NCI-H1436 (cell line): Measurements from ENCODE around the gene SNRPA1.

Source experiments
- DNase-seq: peaks from one replicate; lab custom pipeline; 2025; lab: John Stamatoyannopoulos, UW

SNRPA1 gene

DNA sequence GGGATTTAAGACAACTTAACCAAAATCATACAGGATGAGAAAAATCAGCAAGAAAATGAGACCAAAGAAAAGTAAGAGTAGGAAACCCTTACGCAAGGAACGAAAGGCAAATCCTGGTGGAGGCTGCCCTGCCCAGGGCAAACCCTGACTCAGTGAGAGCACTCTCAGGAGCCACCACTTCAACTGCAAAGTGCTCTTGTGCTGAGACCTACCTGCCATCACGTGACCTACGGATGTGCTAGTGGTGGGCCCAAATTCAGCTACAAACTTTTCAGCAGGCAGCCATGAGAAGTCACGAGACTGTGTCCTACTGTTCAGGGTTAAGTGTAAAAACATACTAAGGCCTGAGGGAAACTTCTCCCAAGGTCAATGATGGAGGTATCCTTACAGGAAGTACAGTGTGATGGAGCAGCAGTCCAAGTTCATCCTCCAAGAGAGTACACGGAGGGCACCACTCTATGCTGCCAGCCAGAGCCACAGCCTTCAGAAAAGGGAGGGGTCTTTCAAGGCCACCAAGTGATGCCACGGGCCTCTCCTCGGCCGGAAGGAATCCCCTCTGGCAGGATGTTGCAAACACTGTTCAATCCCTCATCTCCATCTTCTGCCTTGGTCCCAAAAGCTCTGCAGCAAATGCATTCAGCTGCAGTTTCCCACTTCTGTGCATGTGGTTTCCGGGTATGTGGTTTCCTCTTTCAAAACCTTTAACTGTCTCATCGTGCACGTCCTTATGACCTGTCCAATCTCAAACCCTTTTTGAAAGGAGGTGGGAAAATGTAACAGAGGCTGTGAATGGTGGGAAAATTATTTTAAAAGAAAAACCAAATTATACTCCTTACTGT, 52.7 kb downstream of the SNRPA1 start:
- no peak for DNase-seq

DNA sequence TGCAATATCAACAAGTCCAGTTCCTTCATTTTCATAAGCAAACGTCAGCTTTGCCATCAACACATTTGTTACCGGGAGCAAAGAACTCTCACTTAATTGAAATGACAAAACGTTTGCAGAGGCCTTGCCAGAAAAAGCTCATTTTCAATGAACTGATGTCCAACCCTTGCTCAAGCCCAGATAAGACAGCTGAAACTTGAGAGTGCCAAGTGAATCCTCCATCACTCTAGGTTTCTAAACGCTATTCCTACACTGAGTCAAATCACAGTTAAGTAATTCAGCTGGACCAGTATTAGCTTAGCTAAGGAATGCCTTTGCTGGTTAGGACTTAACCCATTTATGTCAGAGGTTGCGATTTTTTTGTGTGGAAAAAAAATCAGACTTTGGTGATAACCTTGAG, 54.7 kb downstream of the SNRPA1 start:
- no peak for DNase-seq

DNA sequence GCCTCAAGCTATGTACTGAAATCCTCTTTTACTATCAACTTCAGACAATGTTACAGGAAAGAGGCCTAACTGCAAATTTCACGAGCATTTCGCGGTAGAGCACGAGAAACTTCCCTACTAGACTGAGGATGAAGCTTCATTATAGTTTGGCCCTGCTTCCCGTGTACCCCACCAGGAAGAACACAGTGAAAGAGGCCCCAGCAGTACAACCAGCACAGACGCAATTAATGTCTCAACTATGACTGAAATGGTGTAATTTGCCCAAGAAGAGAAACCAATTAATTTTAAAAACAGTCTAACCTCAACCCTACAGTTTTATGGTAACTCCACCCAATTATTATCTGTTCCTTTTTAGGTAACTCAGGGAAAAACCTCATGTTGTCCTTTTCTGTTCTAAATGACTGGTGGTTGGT, 55.3 kb downstream of the SNRPA1 start:
- DNase-seq: no peak

DNA sequence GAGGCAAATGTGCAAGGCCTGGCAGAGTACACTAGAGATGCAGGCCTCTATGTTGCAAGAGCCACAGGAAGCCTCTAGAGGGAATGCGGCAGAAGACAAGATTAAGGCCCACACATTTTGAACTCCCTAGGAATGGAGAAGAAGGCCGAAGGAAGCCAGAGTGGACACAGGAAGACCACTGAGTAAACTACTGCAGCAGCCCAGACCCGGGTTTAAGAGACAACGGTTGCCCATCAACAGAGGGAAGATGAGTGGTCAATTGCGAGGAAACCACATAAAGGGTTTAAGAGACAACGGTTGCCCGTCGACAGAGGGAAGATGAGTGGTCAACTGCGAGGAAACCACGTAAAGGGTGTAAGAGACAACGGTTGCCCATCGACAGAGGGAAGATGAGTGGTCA, 57.8 kb downstream of the SNRPA1 start:
- DNase-seq: no peak

DNA sequence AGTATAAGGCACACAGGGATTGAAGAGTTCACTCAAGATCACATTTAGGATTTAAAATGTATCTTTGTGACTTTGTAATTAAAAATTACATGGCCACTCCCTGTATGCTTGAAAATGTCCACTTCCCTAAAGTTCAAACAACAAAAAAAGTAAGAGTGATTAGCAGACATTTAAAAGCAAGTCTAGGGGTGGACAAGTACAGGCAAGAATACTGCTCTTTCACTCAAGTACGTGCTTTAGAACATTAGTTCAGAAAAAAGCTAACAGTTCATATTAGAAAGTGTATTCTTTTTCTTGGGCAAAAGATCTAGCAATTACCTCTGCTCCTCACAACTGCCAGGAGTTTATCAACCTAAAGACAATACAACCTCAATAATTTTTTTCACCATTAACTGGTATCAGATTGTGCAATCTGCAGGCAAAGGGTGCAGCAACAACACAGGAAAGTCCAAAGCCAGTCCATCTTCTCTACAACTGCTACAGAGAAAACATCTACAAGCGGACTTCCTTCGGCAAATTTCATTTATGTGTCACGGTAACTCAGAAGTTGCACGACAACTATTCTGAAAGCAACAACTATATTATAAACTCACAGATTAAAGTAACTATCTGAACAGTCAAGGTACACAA, 61.3 kb downstream of the SNRPA1 start:
- no peak for DNase-seq

DNA sequence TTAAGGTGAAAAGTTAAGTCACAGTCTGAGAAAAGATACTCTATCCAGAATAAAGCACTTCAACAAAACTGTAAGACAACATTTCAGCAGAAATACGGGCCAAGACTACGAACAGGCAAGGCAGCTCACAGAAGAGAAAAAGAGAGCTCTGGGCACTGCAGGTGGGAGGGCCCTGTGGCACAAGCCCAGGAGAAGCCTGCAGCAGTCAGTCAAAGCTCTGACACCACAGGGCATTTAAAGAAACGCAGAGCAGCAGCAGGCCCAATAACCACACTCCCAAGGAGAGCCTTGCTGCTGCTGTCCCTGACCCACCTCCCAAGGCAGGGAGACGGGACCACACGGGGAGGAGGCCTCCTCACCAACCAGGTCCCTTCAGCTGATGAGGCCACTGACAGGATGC, 62.4 kb downstream of the SNRPA1 start:
- no peak for DNase-seq
